H1 (cell line): ENCODE data around the gene LTN1. TPM values are rescaled to one million over a fixed set of nuclear protein-coding genes. Genes with fewer than 3 reads are reported as not detected.
A peak's percentile ranks its signal among the peaks of the same experiment; 100 is the strongest.

Experiments
- CTCF ChIA-PET: fragments of 300-600 bp; sonication (Branson Sonifier 250); formaldehyde crosslinking; loops from one replicate; lab custom pipeline; 2021; ENCODE audit not compliant: partially characterized antibody; lab: Charles Lee
- POLR2A ChIA-PET: fragments of 300-600 bp; sonication (Branson Sonifier 250); formaldehyde crosslinking; loops from one replicate; lab custom pipeline; 2021; ENCODE audit warnings: inconsistent platforms; ENCODE audit not compliant: partially characterized antibody; lab: Charles Lee
- DNase-seq, 2 experiments: peaks; one replicate each; pipeline versions ENCODE4 v3.0.0 to v3.0.0-alpha.2; 2010 to 2022; ENCODE audit warnings: low spot score in 2 of 2, low read depth in 1 of 2, mixed read lengths in 1 of 2
- FAIRE-seq: peaks from 2 replicates; lab custom pipeline; 2011; peaks lifted over from hg19 to GRCh38; lab: Jason Lieb, UNC
- H2AFZ ChIP-seq: 2 replicates; pipeline ENCODE4 v1.8.1; 2012; ENCODE audit warnings: low read length, inconsistent platforms
- H2AK5ac ChIP-seq: 2 replicates; pipeline ENCODE4 v1.6.1; 2013; ENCODE audit warnings: low read depth, low read length
- H2BK120ac ChIP-seq: replicated peaks from 2 replicates; pipeline ENCODE3; 2013; ENCODE audit warnings: low read depth, low read length, inconsistent platforms
- H2BK12ac ChIP-seq: 2 replicates; pipeline ENCODE4 v1.6.1; 2013; ENCODE audit warnings: low read depth, low read length
- H2BK15ac ChIP-seq: 2 replicates; pipeline ENCODE4 v1.6.1; 2013; ENCODE audit warnings: low read length
- H2BK20ac ChIP-seq: 2 replicates; pipeline ENCODE4 v1.6.1; 2013; ENCODE audit warnings: low read length
- H2BK5ac ChIP-seq: 2 replicates; pipeline ENCODE4 v1.6.1; 2013; ENCODE audit warnings: low read depth, low read length
- H3K14ac ChIP-seq: 2 replicates; pipeline ENCODE4 v1.6.1; 2013; ENCODE audit warnings: inconsistent platforms; ENCODE audit not compliant: insufficient read length
- H3K18ac ChIP-seq: 2 replicates; pipeline ENCODE4 v1.6.1; 2013; ENCODE audit warnings: low read length; ENCODE audit errors: extremely low read depth
- H3K23ac ChIP-seq: 2 replicates; pipeline ENCODE4 v1.6.1; 2013; ENCODE audit warnings: inconsistent platforms; ENCODE audit not compliant: insufficient read length
- H3K23me2 ChIP-seq: 2 replicates; pipeline ENCODE4 v1.6.1; 2013; ENCODE audit warnings: low read depth, low read length
- H3K27ac ChIP-seq: 2 replicates; pipeline ENCODE4 v1.6.1; 2011; ENCODE audit warnings: low read depth, low read length, inconsistent platforms
- H3K27me3 ChIP-seq, 4 experiments: replicated peaks in 1 of 4; 1 replicate in 1 of 4; 2 replicates in 3 of 4; pipeline versions ENCODE4 v1.6.1 to v1.8.1; 2011 to 2013; ENCODE audit warnings: low read length in 3 of 4, mild to moderate bottlenecking in 3 of 4, inconsistent platforms in 2 of 4, mixed read lengths in 2 of 4, moderate library complexity in 1 of 4; ENCODE audit not compliant: control insufficient read depth in 3 of 4, insufficient read depth in 3 of 4; ENCODE audit errors: extremely low read depth in 1 of 4
- H3K36me3 ChIP-seq, 4 experiments: 2 replicates each; pipeline versions ENCODE4 v1.6.1 to v1.8.1; 2011 to 2013; ENCODE audit warnings: mild to moderate bottlenecking in 4 of 4, low read length in 3 of 4, moderate library complexity in 2 of 4, control low read depth in 1 of 4, inconsistent platforms in 1 of 4; ENCODE audit not compliant: insufficient read depth in 4 of 4, control insufficient read depth in 2 of 4
- H3K4ac ChIP-seq: replicated peaks from 2 replicates; pipeline ENCODE3; 2013; ENCODE audit warnings: low read length, low read depth, mixed read lengths, inconsistent platforms; ENCODE audit not compliant: insufficient read length
- H3K4me1 ChIP-seq, 4 experiments: replicated peaks in 1 of 4; 1 replicate in 1 of 4; 2 replicates in 3 of 4; pipeline versions ENCODE4 v1.6.1 to v1.8.1; 2011 to 2013; ENCODE audit warnings: low read length in 3 of 4, inconsistent platforms in 2 of 4, mixed read lengths in 1 of 4; ENCODE audit not compliant: insufficient read depth in 4 of 4, control insufficient read depth in 3 of 4
- H3K4me2 ChIP-seq, 2 experiments: 2 replicates each; pipeline versions ENCODE4 v1.6.1 to v1.8.1; 2011 to 2013; ENCODE audit warnings: low read depth in 2 of 2, low read length in 2 of 2, control low read depth in 1 of 2, inconsistent platforms in 1 of 2, mild to moderate bottlenecking in 1 of 2; ENCODE audit not compliant: insufficient read depth in 1 of 2
- H3K4me3 ChIP-seq, 4 experiments: fragments of 200-600, 300-600 bp in 1 of 4; sonication (generic), shearing (Covaris generic), sonication (Bioruptor Twin) in 1 of 4; 2 replicates each; pipeline versions ENCODE4 v1.5.1 to v1.8.1; 2011 to 2016; ENCODE audit warnings: low read length in 4 of 4, low read depth in 3 of 4, control low read depth in 2 of 4, inconsistent platforms in 2 of 4, mild to moderate bottlenecking in 2 of 4, mixed read lengths in 1 of 4, moderate library complexity in 1 of 4; ENCODE audit not compliant: insufficient read depth in 2 of 4; ENCODE audit errors: extremely low read depth in 1 of 4
- H3K56ac ChIP-seq: replicated peaks from 2 replicates; pipeline ENCODE3; 2013; ENCODE audit warnings: low read depth, mild to moderate bottlenecking, mixed read lengths, low read length, inconsistent platforms; ENCODE audit not compliant: insufficient read length
- H3K79me1 ChIP-seq: 2 replicates; pipeline ENCODE4 v1.6.1; 2013; ENCODE audit warnings: low read depth, low read length, control low read depth
- H3K79me2 ChIP-seq, 2 experiments: 2 replicates each; pipeline versions ENCODE4 v1.6.1 to v1.8.1; 2012 to 2013; ENCODE audit warnings: low read length in 2 of 2, mild to moderate bottlenecking in 2 of 2, inconsistent platforms in 1 of 2; ENCODE audit not compliant: insufficient read depth in 2 of 2, control insufficient read depth in 1 of 2
- H3K9ac ChIP-seq, 4 experiments: replicated peaks in 1 of 4; 1 replicate in 1 of 4; 2 replicates in 3 of 4; pipeline versions ENCODE4 v1.6.1 to v1.8.1; 2011 to 2013; ENCODE audit warnings: low read depth in 3 of 4, low read length in 3 of 4, control low read depth in 2 of 4, mild to moderate bottlenecking in 2 of 4, moderate library complexity in 2 of 4, inconsistent platforms in 1 of 4; ENCODE audit errors: extremely low read depth in 1 of 4
- H3K9me3 ChIP-seq, 2 experiments: 2 replicates each; pipeline versions ENCODE4 v1.6.1 to v1.8.1; 2012 to 2013; ENCODE audit warnings: mild to moderate bottlenecking in 2 of 2, moderate library complexity in 2 of 2, control low read depth in 1 of 2, inconsistent platforms in 1 of 2, low read depth in 1 of 2, low read length in 1 of 2, mixed read lengths in 1 of 2; ENCODE audit not compliant: insufficient read depth in 2 of 2
- H4K20me1 ChIP-seq, 2 experiments: replicated peaks in 1 of 2; 2 replicates each; pipeline versions ENCODE3 to v1.8.1; 2011 to 2013; ENCODE audit warnings: inconsistent platforms in 2 of 2, low read length in 2 of 2, mild to moderate bottlenecking in 1 of 2; ENCODE audit not compliant: insufficient read depth in 2 of 2, control insufficient read depth in 1 of 2
- H4K5ac ChIP-seq: 2 replicates; pipeline ENCODE4 v1.6.1; 2013; ENCODE audit warnings: low read length, low read depth, mixed read lengths, inconsistent platforms; ENCODE audit not compliant: insufficient read length
- H4K8ac ChIP-seq: 2 replicates; pipeline ENCODE4 v1.8.0; 2013; ENCODE audit warnings: mild to moderate bottlenecking, moderate library complexity, low read length, inconsistent platforms; ENCODE audit not compliant: insufficient read depth; ENCODE audit errors: extremely low read depth
- H4K91ac ChIP-seq: replicated peaks from 2 replicates; pipeline ENCODE3; 2013; ENCODE audit warnings: low read length, mixed read lengths, inconsistent platforms; ENCODE audit not compliant: insufficient read length
- NRF1 ChIP-seq: IDR thresholded peaks from 2 replicates; pipeline ENCODE4 v1.6.1; 2011; ENCODE audit warnings: mild to moderate bottlenecking, low read depth, low read length, improper control_type of control experiment
- POLR2A ChIP-seq, 2 experiments: IDR thresholded peaks; 1 replicate in 1 of 2; 2 replicates in 1 of 2; pipeline ENCODE4 v1.6.1; 2011; ENCODE audit warnings: low read depth in 2 of 2, low read length in 2 of 2, mild to moderate bottlenecking in 2 of 2; ENCODE audit errors: control extremely low read depth in 1 of 2
- WGBS, 2 experiments: shearing (Covaris generic) in 1 of 2; methylation state at CpG; one replicate each; pipeline versions ENCODE4 v1.1.6 to v1.1.7; 2013 to 2015; ENCODE audit warnings: low lambda C conversion rate in 2 of 2, mixed read lengths in 2 of 2, inconsistent platforms in 1 of 2, low coverage in 1 of 2, missing lambda C conversion rate in 1 of 2; ENCODE audit not compliant: insufficient replicate concordance in 2 of 2, insufficient coverage in 1 of 2, insufficient read length in 1 of 2; ENCODE audit errors: extremely low coverage in 1 of 2, missing lambda C conversion rate in 1 of 2; 5-methylcytosine and 5-hydroxymethylcytosine counted together
- polyA plus RNA-seq, 7 experiments: library from polyadenylated mRNA; depleted of rRNA in 3 of 7; stranded (reverse) in 5 of 7; unstranded in 2 of 7; fragments of >200 nt in 5 of 7; fragments of 200-250 nt in 2 of 7; gene quantifications; 1 replicate in 5 of 7; 2 replicates in 1 of 7; 4 replicates in 1 of 7; pipeline versions ENCODE4 v1.2.1 to v1.2.3, GENCODE V29; 2011 to 2013; ENCODE audit warnings: missing spikeins in 2 of 7, mixed read lengths in 2 of 7
- total RNA-seq: library from RNA; stranded (reverse); fragmentation: NEBNext Ultra II Directional; extraction: Animal tissue kit (Norgen Biotek cat#: 25700); gene quantifications from 2 replicates; pipeline ENCODE4 v1.2.1, GENCODE V29; 2021

The LTN1 gene
- total and polyA plus RNA-seq, 2 of the 8 experiments (the other 6 are each of a cell fraction or from before 2014, with no cell fraction given) = 3.2 to 23.5 TPM

DNA sequence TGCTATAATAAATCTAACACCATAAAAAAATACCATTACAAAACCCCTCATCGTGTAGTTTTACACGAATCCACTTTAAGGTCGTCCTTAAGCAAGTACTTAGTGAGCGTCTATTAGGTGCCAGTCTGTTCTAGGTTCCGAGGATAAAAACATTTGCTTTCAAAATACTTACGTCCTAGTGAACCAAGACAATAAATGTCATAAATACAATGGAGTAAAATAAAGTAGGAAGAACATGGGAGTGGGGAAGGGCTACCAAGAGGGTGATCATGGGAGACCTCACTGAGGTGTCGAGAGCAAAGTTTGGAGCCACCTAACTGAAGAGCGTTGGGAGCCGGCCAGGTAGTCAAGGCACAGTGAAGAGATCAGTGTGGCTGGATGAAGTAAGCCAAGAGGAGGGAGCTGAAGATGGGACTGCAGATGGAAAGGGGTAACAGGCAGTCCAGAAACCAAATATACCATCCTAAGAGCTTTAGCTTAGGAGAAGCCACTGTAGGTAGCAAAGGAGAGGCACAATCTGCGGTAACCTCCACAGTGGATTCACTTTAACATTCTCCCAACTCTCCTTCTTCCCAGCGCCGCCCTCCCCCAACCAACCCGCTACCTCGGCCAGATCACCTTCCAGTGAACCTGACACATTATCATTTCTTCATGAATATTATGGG, 684 bp downstream of the LTN1 start:
- Histone ChIP-seq H3K14ac (no peak overlapping the region), H2BK12ac (no peak overlapping the region), H2AK5ac (no peak overlapping the region), H3K4me3 (peak overlapping the region; percentile 86 to 98 (median 94)), H3K23me2 (peaks cover 7% of the 10 kb centered on the region; the same call in 1 of the 2 replicates), H3K56ac (no peak overlapping the region), H3K79me1 (peaks cover 5% of the 10 kb centered on the region), H2BK15ac (no peak overlapping the region), H4K5ac (no peak overlapping the region), H3K27ac (peak overlapping the region; percentile 48), H3K27me3 (no peaks in the 10 kb centered on the region), H3K9me3 (no peaks in the 10 kb centered on the region), H3K4me1 (peaks cover 0 to 4% (median 1%) of the 10 kb centered on the region in 4 experiments; a peak in 3 of 7 replicates), H2AFZ (peak overlapping the region; percentile 80), H3K4me2 (peak overlapping the region; percentile 84 to 87), H3K23ac (no peak overlapping the region), H3K9ac (peak overlapping the region; percentile 68 to 90 (median 74)), H4K91ac (no peak overlapping the region), H2BK120ac (no peak overlapping the region), H3K36me3 (no peaks in the 10 kb centered on the region), H3K79me2 (peaks cover 0 to 45% of the 10 kb centered on the region in 2 experiments; a peak in 3 of 4 replicates), H4K8ac (no peak overlapping the region; the same call in 1 of the 2 replicates), H3K4ac (no peak overlapping the region), H3K18ac (no peak overlapping the region), H2BK20ac (no peak overlapping the region), H2BK5ac (peak overlapping the region; percentile 46), H4K20me1 (peaks cover 0 to 2% of the 10 kb centered on the region in 2 experiments)
- 26% methylated on average over 14 of the region's 14 CpGs; no CpG with 5 or more reads in 1 of the 2 experiments for WGBS, 2 experiments
- ChIA-PET CTCF (interaction anchor here (0.6 to 0.9 kb wide), 2 partner anchors 83 to 97 kb away, joined by 3 to 5 read pairs; no protein-coding TSS in a partner anchor), POLR2A (interaction anchor here (0.8 to 3.2 kb wide), 5 partner anchors 9 to 81 kb away, joined by 4 to 28 read pairs (median 10); partner anchors contain the start of gene USP16)
- FAIRE-seq = no peak
- peak in 1 of 2 experiments; percentile 41; a peak in 1 of 3 replicates for TF ChIP-seq POLR2A (IDR thresholded peaks at IDR 0.05; ENCODE audit: control extremely low read depth in 1 of 2, low read depth in 2 of 2, low read length in 2 of 2)
- no peak for TF ChIP-seq NRF1
- no peak for DNase-seq
